Endometrial microvascular endothelial cells (primary cell): ENCODE data around the gene MCM6. TPM values are rescaled to one million over a fixed set of nuclear protein-coding genes. Genes with fewer than 3 reads are reported as not detected.
"Not testable (repeated sequence)": the region's sequence is repeated elsewhere in the genome, so short reads cannot be mapped to it uniquely, and the experiment has no call there.

Experiments
- in situ Hi-C: cut with HindIII; loops from 2 replicates; pipeline ENCODE4 v1.10.0; 2017; ENCODE audit warnings: low sequenced_read_pairs, low pct_unique_long_range_greater_than_20kb; ENCODE audit errors: inconsistent ontology term
- total RNA-seq: library from RNA; depleted of rRNA; stranded (reverse); fragments of >200 nt; gene quantifications from one replicate; pipeline ENCODE4 v1.2.3, GENCODE V29; 2015; ENCODE audit errors: inconsistent ontology term

Gene MCM6
- total RNA-seq, 1 donor from 2014 or later = 45.1 TPM

DNA sequence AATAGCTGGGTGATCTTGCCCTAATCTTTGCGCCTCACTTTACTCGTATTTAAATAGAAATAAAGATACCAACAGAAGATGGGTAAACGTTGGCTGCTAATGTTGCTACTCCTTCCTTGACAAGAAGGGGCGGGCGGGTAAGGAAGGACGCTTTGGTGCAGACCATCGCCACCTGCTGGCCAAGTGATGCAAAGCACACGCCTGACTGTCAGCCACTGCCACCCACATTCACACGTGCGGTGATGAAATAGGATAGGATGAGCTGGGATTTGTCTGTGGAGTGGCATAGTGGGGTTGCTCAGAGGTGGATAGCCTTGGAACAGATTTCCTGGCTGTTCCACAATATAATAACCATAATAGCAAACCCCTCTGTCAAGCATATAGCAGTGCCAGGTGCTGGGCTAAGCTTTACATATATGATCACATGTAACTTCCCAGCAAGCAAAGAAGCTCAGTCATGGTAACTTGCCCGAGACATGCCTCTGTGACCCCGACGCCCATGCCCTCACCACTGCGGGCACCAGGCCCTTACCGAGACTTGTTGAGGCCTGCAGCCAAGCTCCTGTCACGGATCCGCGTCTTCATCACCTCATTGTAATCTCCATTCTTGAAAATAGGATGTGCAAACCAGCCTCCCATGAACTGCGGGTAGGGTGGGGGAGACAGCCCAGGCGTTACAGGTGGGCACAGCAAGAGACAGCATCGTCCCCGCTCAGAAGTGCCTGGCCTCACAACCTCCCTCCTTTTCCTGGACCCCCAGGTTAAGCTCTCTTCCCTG is 78.6 kb downstream of the MCM6 start:
- in situ Hi-C loops = no loop called here

GRCh38 chr2:135796606-135797005 is 79.6 kb downstream of the MCM6 start:
- in situ Hi-C loops = no loop called here

GRCh38 chr2:135795641-135796040 is 80.6 kb downstream of the MCM6 start:
- in situ Hi-C loops = not testable (repeated sequence)

DNA sequence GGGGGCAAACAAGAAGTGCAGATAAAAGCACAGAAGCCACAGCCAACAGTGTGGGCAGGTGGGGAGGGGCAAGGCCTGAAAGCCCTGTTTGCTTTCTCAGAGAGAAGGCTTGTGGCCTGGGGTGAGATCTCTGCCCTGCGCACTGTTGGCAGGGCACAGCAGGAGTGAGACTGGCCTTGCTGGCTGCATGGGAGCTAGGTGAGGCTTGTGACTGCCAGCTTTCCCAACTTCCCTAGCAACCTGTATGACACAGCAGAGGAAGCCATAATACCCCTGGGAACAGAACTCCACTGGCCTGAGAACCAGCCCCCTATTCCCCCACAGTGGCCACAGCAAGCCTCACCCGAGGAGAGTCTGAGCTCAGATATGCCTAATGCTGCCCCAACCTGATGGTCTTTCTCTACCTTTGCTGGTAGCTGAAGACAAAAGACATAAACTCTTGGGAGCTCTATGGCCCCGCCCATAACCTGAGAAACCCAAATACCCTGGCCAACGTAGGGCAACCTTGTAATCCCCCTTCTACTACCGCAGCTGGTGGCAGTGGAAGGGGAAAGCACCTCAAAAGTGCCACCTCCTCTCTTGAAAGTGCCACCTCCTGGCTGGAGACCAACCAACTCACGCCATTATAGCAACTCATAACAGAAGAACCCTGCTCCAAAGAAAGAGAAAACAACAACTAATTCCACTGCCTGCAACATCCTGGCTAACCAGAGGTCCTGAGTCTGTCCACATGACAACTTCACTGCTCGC is 83.7 kb downstream of the MCM6 start:
- in situ Hi-C loops = no loop called here

DNA sequence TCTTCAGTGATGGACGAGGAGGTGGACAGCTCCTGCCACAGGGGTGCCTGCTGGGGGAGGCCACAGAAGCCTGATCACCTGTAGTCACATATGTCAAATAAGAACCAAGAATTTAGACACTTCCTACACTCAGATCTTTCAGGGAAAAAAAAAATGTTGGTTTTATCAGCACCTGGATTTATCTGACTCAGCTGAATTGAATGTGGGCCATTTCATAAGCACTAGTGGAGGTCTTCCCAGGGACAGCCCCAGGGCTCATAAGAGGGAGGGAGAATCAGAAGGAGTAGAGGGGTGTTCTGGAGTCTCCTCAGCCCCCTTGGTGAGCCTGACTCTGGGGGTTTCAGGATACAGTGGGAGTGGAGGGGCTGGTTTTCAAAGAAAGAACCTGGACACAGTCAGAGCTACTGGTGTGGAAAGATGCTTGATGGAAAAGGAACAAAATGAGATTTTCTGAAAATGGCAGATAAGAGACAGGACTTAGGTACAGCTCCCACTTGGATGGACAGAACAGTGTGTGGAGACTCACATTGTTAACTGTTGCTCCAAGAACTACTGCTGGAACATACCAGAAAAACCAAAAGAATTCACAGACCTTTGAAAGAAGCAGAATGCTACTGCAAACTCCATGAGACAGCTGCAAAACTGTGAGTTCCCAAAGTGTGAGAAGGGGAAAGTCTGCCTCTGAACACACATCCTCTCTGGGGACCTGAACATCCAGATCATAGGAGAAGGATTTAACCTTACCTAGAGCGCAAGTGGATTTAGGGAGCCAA is 84.6 kb downstream of the MCM6 start:
- in situ Hi-C loops = no loop called here

DNA sequence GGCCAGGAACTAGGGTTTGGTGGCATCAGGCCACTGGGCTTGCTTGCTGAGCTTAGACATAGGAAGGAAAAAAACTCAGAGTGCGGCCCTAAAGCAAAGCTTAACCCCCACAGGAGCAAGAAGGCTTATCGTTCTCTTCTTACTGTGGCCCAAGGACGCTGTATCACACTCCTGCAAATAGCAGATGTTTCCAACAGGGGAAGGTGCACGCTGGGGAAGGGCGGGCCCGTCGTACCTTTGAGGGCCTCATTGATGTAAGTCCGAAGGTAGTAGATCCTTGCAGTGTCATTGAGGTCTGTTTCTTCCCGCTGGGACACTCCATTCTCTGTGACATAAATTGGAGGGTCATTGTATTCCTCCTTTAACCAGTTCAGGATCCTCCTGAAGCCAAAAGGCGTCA is 85.8 kb downstream of the MCM6 start:
- in situ Hi-C loops = no loop called here

Other genes starting within 250 kb of the MCM6 start
- gene UBXN4, start 134.6 kb downstream of the MCM6 start, total RNA-seq = 61.4 TPM
- gene LCT, start 39.3 kb downstream of the MCM6 start, total RNA-seq = not detected
- 64.6 TPM for gene DARS1, start 109.2 kb upstream of the MCM6 start, total RNA-seq
- not detected for gene CXCR4, start 241.7 kb upstream of the MCM6 start, total RNA-seq